Neural cell (in vitro differentiated cells): ENCODE results near the gene TRMT11. TPM values are rescaled to one million over a fixed set of nuclear protein-coding genes. Genes with fewer than 3 reads are reported as not detected.

Experiments
- H2AFZ ChIP-seq: fragments of 200-600, 300-800 bp; sonication (generic), shearing (Covaris generic); 2 replicates; pipeline ENCODE4 v1.6.0; 2014; ENCODE audit warnings: low read depth, mild to moderate bottlenecking, antibody characterized with exemption, low read length, moderate library complexity
- H3F3A ChIP-seq: fragments of 200-600 bp; shearing (Covaris generic); 2 replicates; pipeline ENCODE4 v1.6.1; 2016; ENCODE audit warnings: mild to moderate bottlenecking, moderate library complexity, mixed read lengths, antibody characterized with exemption, low read length; ENCODE audit not compliant: insufficient read depth, poor library complexity, severe bottlenecking
- H3K27ac ChIP-seq: fragments of 200-600, 300-800 bp; sonication (generic), shearing (Covaris generic); 2 replicates; pipeline ENCODE4 v1.5.1; 2014; ENCODE audit warnings: mild to moderate bottlenecking, low read length, moderate library complexity
- H3K27me3 ChIP-seq: fragments of 300-800, 200-600 bp; sonication (generic), shearing (Covaris generic); 2 replicates; pipeline ENCODE4 v1.6.0; 2014; ENCODE audit warnings: mild to moderate bottlenecking, low read depth, low read length, moderate library complexity; ENCODE audit not compliant: insufficient read depth
- H3K36me3 ChIP-seq: fragments of 300-800, 200-600 bp; sonication (generic), shearing (Covaris generic); 2 replicates; pipeline ENCODE4 v1.5.1; 2014; ENCODE audit warnings: mild to moderate bottlenecking, antibody characterized with exemption, low read length, moderate library complexity; ENCODE audit not compliant: insufficient read depth
- H3K4me2 ChIP-seq: fragments of 300-800, 200-600 bp; sonication (generic), shearing (Covaris generic); 2 replicates; pipeline ENCODE4 v1.6.0; 2014; ENCODE audit warnings: mild to moderate bottlenecking, low read length
- H3K4me3 ChIP-seq: fragments of 300-800, 200-600 bp; sonication (generic), shearing (Covaris generic); 2 replicates; pipeline ENCODE4 v1.5.1; 2014; ENCODE audit warnings: mild to moderate bottlenecking, low read length, moderate library complexity
- H3K79me2 ChIP-seq: fragments of 200-600 bp; shearing (Covaris generic); replicated peaks from 2 replicates; pipeline ENCODE4 v1.6.0; 2014; ENCODE audit warnings: mild to moderate bottlenecking, low read length, moderate library complexity; ENCODE audit not compliant: insufficient read depth
- H3K9ac ChIP-seq: fragments of 300-800, 200-600 bp; sonication (generic), shearing (Covaris generic); 2 replicates; pipeline ENCODE4 v1.6.1; 2016; ENCODE audit warnings: mild to moderate bottlenecking, low read length, mixed read lengths
- H3K9me2 ChIP-seq: fragments of 200-600 bp; shearing (Covaris generic); 2 replicates; pipeline ENCODE4 v1.6.1; 2016; ENCODE audit warnings: mild to moderate bottlenecking, low read length, mixed read lengths; ENCODE audit not compliant: insufficient read depth
- H3K9me3 ChIP-seq: fragments of 200-600, 300-800 bp; sonication (generic), shearing (Covaris generic); 2 replicates; pipeline ENCODE4 v1.6.1; 2016; ENCODE audit warnings: mild to moderate bottlenecking, mixed run types, low read length, moderate library complexity, mixed read lengths
- H4K20me1 ChIP-seq: fragments of 200-600 bp; shearing (Covaris generic); 2 replicates; pipeline ENCODE4 v1.6.1; 2016; ENCODE audit warnings: mild to moderate bottlenecking, mixed run types; ENCODE audit not compliant: insufficient read depth
- CTCF ChIP-seq: fragments of 450-650 bp; IDR thresholded peaks from 2 replicates; pipeline ENCODE4 v1.5.1; 2014; ENCODE audit warnings: antibody characterized with exemption, mild to moderate bottlenecking, moderate library complexity; ENCODE audit not compliant: poor library complexity, severe bottlenecking
- EP300 ChIP-seq: fragments of 450-650 bp; conservative IDR thresholded peaks from 2 replicates; pipeline ENCODE4 v1.6.1; 2014; ENCODE audit warnings: antibody characterized with exemption, mild to moderate bottlenecking, moderate library complexity; ENCODE audit not compliant: poor library complexity, severe bottlenecking
- EZH2 ChIP-seq: fragments of 200-600, 300-800 bp; shearing (Covaris generic), sonication (generic); IDR thresholded peaks from 2 replicates; pipeline ENCODE4 v1.6.1; 2014; ENCODE audit warnings: antibody characterized with exemption, low read length, borderline replicate concordance, mild to moderate bottlenecking; ENCODE audit not compliant: insufficient read depth, poor library complexity, severe bottlenecking
- MXI1 ChIP-seq: fragments of 450-650 bp; conservative IDR thresholded peaks from 2 replicates; pipeline ENCODE4 v1.6.1; 2014; ENCODE audit warnings: antibody characterized with exemption, mild to moderate bottlenecking; ENCODE audit not compliant: poor library complexity, severe bottlenecking
- POLR2AphosphoS5 ChIP-seq: IDR thresholded peaks from 2 replicates; pipeline ENCODE4 v1.6.1; 2012
- RAD21 ChIP-seq: fragments of 450-650 bp; conservative IDR thresholded peaks from 2 replicates; pipeline ENCODE4 v1.6.1; 2014; ENCODE audit warnings: antibody characterized with exemption, mild to moderate bottlenecking, moderate library complexity
- REST ChIP-seq: IDR thresholded peaks from 2 replicates; pipeline ENCODE4 v1.6.1; 2012; ENCODE audit warnings: borderline replicate concordance
- SMC3 ChIP-seq: fragments of 450-650 bp; conservative IDR thresholded peaks from 2 replicates; pipeline ENCODE4 v1.6.1; 2014; ENCODE audit warnings: antibody characterized with exemption, mild to moderate bottlenecking, moderate library complexity; ENCODE audit not compliant: poor library complexity
- TAF1 ChIP-seq: IDR thresholded peaks from 2 replicates; pipeline ENCODE4 v1.6.1; 2012; ENCODE audit warnings: low read depth
- polyA plus RNA-seq: library from polyadenylated mRNA; depleted of rRNA; stranded (reverse); fragments of >200 nt; gene quantifications from 2 replicates; pipeline ENCODE4 v1.2.3, GENCODE V29; 2014

The TRMT11 gene
- polyA plus RNA-seq, 1 donor from 2014 or later, result 37.6 TPM

DNA sequence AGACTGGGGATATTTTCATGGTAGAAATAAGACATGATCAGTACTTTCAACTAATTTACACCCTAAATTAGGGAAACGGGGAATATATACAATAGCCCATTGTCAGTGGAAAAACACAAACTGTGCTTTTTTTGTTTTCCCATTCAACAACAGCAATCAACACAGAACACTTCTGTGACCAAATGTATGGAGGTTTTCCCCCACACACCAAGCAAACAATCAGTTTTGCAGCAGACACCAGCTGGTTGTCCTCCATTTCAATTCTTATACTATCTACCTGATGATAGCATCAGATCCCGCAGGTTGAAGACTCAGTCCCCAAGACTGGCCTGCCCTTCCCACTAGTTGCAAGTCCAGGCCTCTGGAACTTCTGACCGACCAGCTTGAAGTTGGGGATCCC, 25.2 kb upstream of the TRMT11 start:
- Histone ChIP-seq H3K27ac (no peak overlapping the region), H3K27me3 (no peaks in the 10 kb centered on the region), H3K9ac (no peak overlapping the region), H3K4me3 (no peak overlapping the region), H3K9me2 (no peaks in the 10 kb centered on the region), H3K79me2 (peaks cover 25% of the 10 kb centered on the region), H2AFZ (no peak overlapping the region), H3K9me3 (no peaks in the 10 kb centered on the region), H3K36me3 (no peaks in the 10 kb centered on the region), H4K20me1 (no peaks in the 10 kb centered on the region), H3K4me2 (no peak overlapping the region), H3F3A (no peaks in the 10 kb centered on the region)
- TF ChIP-seq RAD21, result no peak
- TF ChIP-seq CTCF, result no peak
- no peak for TF ChIP-seq EP300
- no peak for TF ChIP-seq REST
- no peak for TF ChIP-seq EZH2
- TF ChIP-seq MXI1, result no peak
- TF ChIP-seq TAF1, result no peak
- TF ChIP-seq SMC3, result no peak
- no peak for TF ChIP-seq POLR2AphosphoS5

DNA sequence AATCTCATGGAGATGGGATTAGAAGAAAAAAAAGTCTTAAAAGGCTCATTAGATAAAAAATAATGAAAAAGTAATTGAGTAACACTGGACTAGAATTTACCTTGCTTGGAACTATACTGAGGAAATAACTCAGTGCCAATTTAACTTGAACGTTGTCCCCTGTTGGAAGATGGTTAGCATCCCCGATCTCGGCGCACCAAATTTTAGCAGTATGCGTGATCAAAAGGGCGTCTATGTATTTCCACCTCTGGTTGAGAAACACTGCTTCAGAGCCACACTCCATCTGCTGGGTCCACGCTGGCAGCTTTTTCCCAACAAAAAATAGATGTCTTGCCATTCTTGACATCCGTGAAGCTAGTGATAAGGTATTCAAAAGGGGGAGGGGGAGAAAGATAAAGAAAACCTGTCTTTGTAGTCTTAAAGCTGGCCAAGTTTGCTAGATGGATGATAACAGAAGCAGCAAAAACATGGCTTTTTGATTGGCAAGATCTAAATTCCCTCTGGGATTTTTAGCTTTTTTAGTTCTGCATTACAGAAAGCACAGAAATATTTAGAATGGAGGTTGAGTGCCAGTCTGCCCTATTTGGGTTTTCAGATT, 23.3 kb upstream of the TRMT11 start:
- H3K9me3 ChIP-seq, result no peaks in the 10 kb centered on the region
- no peaks in the 10 kb centered on the region for H4K20me1 ChIP-seq
- peaks cover 18% of the 10 kb centered on the region for H3K79me2 ChIP-seq
- H2AFZ ChIP-seq, result no peak overlapping the region
- no peaks in the 10 kb centered on the region for H3K36me3 ChIP-seq
- H3K4me3 ChIP-seq, result no peak overlapping the region
- no peaks in the 10 kb centered on the region for H3K27me3 ChIP-seq
- H3K9ac ChIP-seq, result no peak overlapping the region
- H3F3A ChIP-seq, result no peaks in the 10 kb centered on the region
- no peaks in the 10 kb centered on the region for H3K9me2 ChIP-seq
- H3K4me2 ChIP-seq, result no peak overlapping the region
- no peak overlapping the region for H3K27ac ChIP-seq
- no peak for TF ChIP-seq EP300
- no peak for TF ChIP-seq SMC3
- TF ChIP-seq CTCF, result no peak
- no peak for TF ChIP-seq TAF1
- TF ChIP-seq EZH2, result no peak
- no peak for TF ChIP-seq RAD21
- TF ChIP-seq REST, result no peak
- TF ChIP-seq MXI1, result no peak
- no peak for TF ChIP-seq POLR2AphosphoS5
